Measurements from ENCODE around the gene PLOD2. TPM values are rescaled to one million over a fixed set of nuclear protein-coding genes. Genes with fewer than 3 reads are reported as not detected.

The PLOD2 gene
- total RNA-seq, 1 donor from 2014 or later, result 21.1 TPM

Other genes starting within 250 kb of the PLOD2 start
- gene PLSCR4, start 89.9 kb upstream of the PLOD2 start, total RNA-seq, result 12.1 TPM